ENCODE results near the gene IFT27. TPM values are rescaled to one million over a fixed set of nuclear protein-coding genes. Genes with fewer than 3 reads are reported as not detected.

The IFT27 gene
- total and polyA plus RNA-seq, 2 experiments from 2014 or later: 28.5 to 63.5 TPM

DNA sequence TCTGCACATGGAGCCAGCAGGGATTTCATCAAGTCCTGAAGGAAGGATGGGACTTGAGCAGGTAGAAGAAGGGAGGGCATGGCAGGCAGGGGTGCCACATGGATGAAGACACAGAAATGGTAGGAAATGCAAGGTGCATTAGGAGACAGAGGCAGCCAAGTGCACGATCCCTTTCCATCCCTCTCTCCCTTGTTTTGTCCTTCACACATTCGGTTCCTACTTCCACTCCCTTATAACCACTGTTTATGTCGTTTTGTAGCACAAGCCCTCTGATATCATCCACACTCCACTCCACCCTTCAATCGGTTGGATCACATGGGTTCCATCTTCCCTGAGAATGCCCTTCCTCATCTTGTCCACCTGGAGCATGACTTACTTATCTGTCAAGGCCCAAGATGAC lies 35.2 kb downstream of the IFT27 start:
- Mint-ChIP-seq H3K9me3 (peaks cover 11% of the 10 kb centered on the region; the same call in 2 of the 3 replicates), H3K4me1 (no peaks in the 10 kb centered on the region; the same call in 2 of the 3 replicates), H3K27ac (no peak overlapping the region), H3K4me3 (no peak overlapping the region), H3K27me3 (ENCODE audit: insufficient read depth, low read depth, poor library complexity) (peaks cover 19% of the 10 kb centered on the region), H3K36me3 (ENCODE audit: low read depth) (peaks cover 2% of the 10 kb centered on the region; the same call in 1 of the 3 replicates)
- TF ChIP-seq ZNF114 (CRISPR knock-in tag; IDR thresholded peaks at IDR 0.05) (no peak), EZH2 (IDR thresholded peaks at IDR 0.05; ENCODE audit: low read depth, unreplicated experiment) (no peak), JUNB (IDR thresholded peaks at IDR 0.05; ENCODE audit: unreplicated experiment) (no peak), ZNF331 (CRISPR knock-in tag; IDR thresholded peaks at IDR 0.05; ENCODE audit: low read depth) (no peak), NANOG (IDR thresholded peaks at IDR 0.05; ENCODE audit: borderline replicate concordance) (no peak), STAT1 (IDR thresholded peaks at IDR 0.05; ENCODE audit: unreplicated experiment) (no peak), EZH2phosphoT487 (IDR thresholded peaks at IDR 0.05; ENCODE audit: unreplicated experiment) (no peak), CREB1 (CRISPR knock-in tag; IDR thresholded peaks at IDR 0.05; ENCODE audit: low read depth) (no peak), POLR2AphosphoS5 (IDR thresholded peaks at IDR 0.05; ENCODE audit: low read depth) (no peak)
- TF ChIP-seq, protein P1, sequence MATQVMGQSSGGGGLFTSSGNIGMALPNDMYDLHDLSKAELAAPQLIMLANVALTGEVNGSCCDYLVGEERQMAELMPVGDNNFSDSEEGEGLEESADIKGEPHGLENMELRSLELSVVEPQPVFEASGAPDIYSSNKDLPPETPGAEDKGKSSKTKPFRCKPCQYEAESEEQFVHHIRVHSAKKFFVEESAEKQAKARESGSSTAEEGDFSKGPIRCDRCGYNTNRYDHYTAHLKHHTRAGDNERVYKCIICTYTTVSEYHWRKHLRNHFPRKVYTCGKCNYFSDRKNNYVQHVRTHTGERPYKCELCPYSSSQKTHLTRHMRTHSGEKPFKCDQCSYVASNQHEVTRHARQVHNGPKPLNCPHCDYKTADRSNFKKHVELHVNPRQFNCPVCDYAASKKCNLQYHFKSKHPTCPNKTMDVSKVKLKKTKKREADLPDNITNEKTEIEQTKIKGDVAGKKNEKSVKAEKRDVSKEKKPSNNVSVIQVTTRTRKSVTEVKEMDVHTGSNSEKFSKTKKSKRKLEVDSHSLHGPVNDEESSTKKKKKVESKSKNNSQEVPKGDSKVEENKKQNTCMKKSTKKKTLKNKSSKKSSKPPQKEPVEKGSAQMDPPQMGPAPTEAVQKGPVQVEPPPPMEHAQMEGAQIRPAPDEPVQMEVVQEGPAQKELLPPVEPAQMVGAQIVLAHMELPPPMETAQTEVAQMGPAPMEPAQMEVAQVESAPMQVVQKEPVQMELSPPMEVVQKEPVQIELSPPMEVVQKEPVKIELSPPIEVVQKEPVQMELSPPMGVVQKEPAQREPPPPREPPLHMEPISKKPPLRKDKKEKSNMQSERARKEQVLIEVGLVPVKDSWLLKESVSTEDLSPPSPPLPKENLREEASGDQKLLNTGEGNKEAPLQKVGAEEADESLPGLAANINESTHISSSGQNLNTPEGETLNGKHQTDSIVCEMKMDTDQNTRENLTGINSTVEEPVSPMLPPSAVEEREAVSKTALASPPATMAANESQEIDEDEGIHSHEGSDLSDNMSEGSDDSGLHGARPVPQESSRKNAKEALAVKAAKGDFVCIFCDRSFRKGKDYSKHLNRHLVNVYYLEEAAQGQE (IDR thresholded peaks at IDR 0.05; ENCODE audit: unreplicated experiment): no peak
- TF ChIP-seq, protein P2, sequence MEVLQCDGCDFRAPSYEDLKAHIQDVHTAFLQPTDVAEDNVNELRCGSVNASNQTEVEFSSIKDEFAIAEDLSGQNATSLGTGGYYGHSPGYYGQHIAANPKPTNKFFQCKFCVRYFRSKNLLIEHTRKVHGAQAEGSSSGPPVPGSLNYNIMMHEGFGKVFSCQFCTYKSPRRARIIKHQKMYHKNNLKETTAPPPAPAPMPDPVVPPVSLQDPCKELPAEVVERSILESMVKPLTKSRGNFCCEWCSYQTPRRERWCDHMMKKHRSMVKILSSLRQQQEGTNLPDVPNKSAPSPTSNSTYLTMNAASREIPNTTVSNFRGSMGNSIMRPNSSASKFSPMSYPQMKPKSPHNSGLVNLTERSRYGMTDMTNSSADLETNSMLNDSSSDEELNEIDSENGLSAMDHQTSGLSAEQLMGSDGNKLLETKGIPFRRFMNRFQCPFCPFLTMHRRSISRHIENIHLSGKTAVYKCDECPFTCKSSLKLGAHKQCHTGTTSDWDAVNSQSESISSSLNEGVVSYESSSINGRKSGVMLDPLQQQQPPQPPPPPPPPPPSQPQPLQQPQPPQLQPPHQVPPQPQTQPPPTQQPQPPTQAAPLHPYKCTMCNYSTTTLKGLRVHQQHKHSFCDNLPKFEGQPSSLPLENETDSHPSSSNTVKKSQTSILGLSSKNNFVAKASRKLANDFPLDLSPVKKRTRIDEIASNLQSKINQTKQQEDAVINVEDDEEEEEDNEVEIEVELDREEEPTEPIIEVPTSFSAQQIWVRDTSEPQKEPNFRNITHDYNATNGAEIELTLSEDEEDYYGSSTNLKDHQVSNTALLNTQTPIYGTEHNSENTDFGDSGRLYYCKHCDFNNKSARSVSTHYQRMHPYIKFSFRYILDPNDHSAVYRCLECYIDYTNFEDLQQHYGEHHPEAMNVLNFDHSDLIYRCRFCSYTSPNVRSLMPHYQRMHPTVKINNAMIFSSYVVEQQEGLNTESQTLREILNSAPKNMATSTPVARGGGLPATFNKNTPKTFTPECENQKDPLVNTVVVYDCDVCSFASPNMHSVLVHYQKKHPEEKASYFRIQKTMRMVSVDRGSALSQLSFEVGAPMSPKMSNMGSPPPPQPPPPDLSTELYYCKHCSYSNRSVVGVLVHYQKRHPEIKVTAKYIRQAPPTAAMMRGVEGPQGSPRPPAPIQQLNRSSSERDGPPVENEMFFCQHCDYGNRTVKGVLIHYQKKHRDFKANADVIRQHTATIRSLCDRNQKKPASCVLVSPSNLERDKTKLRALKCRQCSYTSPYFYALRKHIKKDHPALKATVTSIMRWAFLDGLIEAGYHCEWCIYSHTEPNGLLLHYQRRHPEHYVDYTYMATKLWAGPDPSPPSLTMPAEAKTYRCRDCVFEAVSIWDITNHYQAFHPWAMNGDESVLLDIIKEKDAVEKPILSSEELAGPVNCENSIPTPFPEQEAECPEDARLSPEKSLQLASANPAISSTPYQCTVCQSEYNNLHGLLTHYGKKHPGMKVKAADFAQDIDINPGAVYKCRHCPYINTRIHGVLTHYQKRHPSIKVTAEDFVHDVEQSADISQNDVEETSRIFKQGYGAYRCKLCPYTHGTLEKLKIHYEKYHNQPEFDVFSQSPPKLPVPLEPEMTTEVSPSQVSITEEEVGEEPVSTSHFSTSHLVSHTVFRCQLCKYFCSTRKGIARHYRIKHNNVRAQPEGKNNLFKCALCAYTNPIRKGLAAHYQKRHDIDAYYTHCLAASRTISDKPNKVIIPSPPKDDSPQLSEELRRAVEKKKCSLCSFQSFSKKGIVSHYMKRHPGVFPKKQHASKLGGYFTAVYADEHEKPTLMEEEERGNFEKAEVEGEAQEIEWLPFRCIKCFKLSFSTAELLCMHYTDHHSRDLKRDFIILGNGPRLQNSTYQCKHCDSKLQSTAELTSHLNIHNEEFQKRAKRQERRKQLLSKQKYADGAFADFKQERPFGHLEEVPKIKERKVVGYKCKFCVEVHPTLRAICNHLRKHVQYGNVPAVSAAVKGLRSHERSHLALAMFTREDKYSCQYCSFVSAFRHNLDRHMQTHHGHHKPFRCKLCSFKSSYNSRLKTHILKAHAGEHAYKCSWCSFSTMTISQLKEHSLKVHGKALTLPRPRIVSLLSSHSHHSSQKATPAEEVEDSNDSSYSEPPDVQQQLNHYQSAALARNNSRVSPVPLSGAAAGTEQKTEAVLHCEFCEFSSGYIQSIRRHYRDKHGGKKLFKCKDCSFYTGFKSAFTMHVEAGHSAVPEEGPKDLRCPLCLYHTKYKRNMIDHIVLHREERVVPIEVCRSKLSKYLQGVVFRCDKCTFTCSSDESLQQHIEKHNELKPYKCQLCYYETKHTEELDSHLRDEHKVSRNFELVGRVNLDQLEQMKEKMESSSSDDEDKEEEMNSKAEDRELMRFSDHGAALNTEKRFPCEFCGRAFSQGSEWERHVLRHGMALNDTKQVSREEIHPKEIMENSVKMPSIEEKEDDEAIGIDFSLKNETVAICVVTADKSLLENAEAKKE (CRISPR knock-in tag; IDR thresholded peaks at IDR 0.05): no peak
- TF ChIP-seq, protein P3, sequence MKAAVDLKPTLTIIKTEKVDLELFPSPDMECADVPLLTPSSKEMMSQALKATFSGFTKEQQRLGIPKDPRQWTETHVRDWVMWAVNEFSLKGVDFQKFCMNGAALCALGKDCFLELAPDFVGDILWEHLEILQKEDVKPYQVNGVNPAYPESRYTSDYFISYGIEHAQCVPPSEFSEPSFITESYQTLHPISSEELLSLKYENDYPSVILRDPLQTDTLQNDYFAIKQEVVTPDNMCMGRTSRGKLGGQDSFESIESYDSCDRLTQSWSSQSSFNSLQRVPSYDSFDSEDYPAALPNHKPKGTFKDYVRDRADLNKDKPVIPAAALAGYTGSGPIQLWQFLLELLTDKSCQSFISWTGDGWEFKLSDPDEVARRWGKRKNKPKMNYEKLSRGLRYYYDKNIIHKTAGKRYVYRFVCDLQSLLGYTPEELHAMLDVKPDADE (IDR thresholded peaks at IDR 0.05): no peak
- TF ChIP-seq, protein P4, sequence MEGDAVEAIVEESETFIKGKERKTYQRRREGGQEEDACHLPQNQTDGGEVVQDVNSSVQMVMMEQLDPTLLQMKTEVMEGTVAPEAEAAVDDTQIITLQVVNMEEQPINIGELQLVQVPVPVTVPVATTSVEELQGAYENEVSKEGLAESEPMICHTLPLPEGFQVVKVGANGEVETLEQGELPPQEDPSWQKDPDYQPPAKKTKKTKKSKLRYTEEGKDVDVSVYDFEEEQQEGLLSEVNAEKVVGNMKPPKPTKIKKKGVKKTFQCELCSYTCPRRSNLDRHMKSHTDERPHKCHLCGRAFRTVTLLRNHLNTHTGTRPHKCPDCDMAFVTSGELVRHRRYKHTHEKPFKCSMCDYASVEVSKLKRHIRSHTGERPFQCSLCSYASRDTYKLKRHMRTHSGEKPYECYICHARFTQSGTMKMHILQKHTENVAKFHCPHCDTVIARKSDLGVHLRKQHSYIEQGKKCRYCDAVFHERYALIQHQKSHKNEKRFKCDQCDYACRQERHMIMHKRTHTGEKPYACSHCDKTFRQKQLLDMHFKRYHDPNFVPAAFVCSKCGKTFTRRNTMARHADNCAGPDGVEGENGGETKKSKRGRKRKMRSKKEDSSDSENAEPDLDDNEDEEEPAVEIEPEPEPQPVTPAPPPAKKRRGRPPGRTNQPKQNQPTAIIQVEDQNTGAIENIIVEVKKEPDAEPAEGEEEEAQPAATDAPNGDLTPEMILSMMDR (conservative IDR thresholded peaks at IDR 0.05; ENCODE audit: low read depth in 2 of 2): no peak
- no peak for ATAC-seq
- no peaks in the 10 kb centered on the region for H3K36me3 ChIP-seq (ENCODE audit: insufficient read depth)
- H2AFZ ChIP-seq: no peak overlapping the region
- H4K20me1 ChIP-seq (replicated peaks; ENCODE audit: insufficient read depth): no peaks in the 10 kb centered on the region
- H3K4me3 ChIP-seq: no peak overlapping the region
- no peak for DNase-seq (ENCODE audit: low spot score)
- H3K79me2 ChIP-seq (replicated peaks; ENCODE audit: insufficient read depth): no peaks in the 10 kb centered on the region
- H3K4me1 ChIP-seq (ENCODE audit: insufficient read depth): no peaks in the 10 kb centered on the region
- no peak overlapping the region for H3K4me2 ChIP-seq
- no peaks in the 10 kb centered on the region for H3F3A ChIP-seq (replicated peaks; ENCODE audit: low read depth)
- no peaks in the 10 kb centered on the region for H3K27me3 ChIP-seq (ENCODE audit: insufficient read depth)
- peaks cover 13% of the 10 kb centered on the region for H3K9me2 ChIP-seq (ENCODE audit: insufficient read depth)
- no peak overlapping the region for H3K27ac ChIP-seq (ENCODE audit: low read depth)

Measured in GM23338 (cell line).